Vagina (tissue), 2 donors: ENCODE results near the gene LPAR1. TPM values are rescaled to one million over a fixed set of nuclear protein-coding genes. Genes with fewer than 3 reads are reported as not detected.

Experiments
- DNase-seq, 2 donors: peaks; one replicate each; pipeline ENCODE4 v3.0.0-alpha.2; 2017; ENCODE audit errors: extremely low spot score in 2 of 2
- H3K27ac ChIP-seq: fragments of 200-600 bp; sonication (generic); one replicate; pipeline ENCODE4 v1.5.1; 2019
- H3K27me3 ChIP-seq: fragments of 200-600 bp; sonication (generic); one replicate; pipeline ENCODE4 v1.5.1; 2019
- H3K36me3 ChIP-seq, 2 donors: fragments of 200-600 bp; sonication (generic); one replicate each; pipeline ENCODE4 v1.5.1; 2017 to 2019
- H3K4me1 ChIP-seq: fragments of 200-600 bp; sonication (generic); one replicate; pipeline ENCODE4 v1.5.1; 2019
- H3K4me3 ChIP-seq, 2 donors: fragments of 200-600 bp; sonication (generic); 1 replicate in 1 of 2; 2 replicates in 1 of 2; pipeline ENCODE4 v1.5.1; 2016 to 2019
- H3K9me3 ChIP-seq: fragments of 200-600 bp; sonication (generic); one replicate; pipeline ENCODE4 v1.5.1; 2019
- CTCF ChIP-seq, 3 experiments: fragments of 450-650 bp in 2 of 3; fragments of 200-600 bp in 1 of 3; sonication (generic) in 1 of 3; IDR thresholded peaks; one replicate each; pipeline ENCODE4 v1.5.1; 2017 to 2019; ENCODE audit warnings: antibody characterized with exemption in 3 of 3, mild to moderate bottlenecking in 2 of 3, moderate library complexity in 2 of 3
- POLR2A ChIP-seq, 2 donors: fragments of 450-650 bp; IDR thresholded peaks; one replicate each; pipeline ENCODE4 v1.6.1; 2017; ENCODE audit warnings: antibody characterized with exemption in 2 of 2, mild to moderate bottlenecking in 2 of 2, moderate library complexity in 2 of 2
- POLR2AphosphoS5 ChIP-seq, 2 donors: sonication (generic); formaldehyde crosslinking; IDR thresholded peaks; one replicate each; pipeline ENCODE4 v1.9.0; 2017; ENCODE audit warnings: antibody characterized with exemption in 2 of 2, mild to moderate bottlenecking in 2 of 2, low read depth in 1 of 2; ENCODE audit not compliant: insufficient read depth in 1 of 2
- intact Hi-C: fragments of 100-400 bp; cut with DNase I; formaldehyde crosslinking; loops from one replicate; pipeline ENCODE4 v1.15.1; 2023
- total RNA-seq: library from RNA; depleted of rRNA; stranded (reverse); fragments of >200 nt; gene quantifications from one replicate; pipeline ENCODE4 v1.2.3, GENCODE V29; 2016

The LPAR1 gene
- total RNA-seq, 1 donor from 2014 or later: 83.0 TPM

GRCh38 chr9:110900917-110901316, 137.4 kb downstream of the LPAR1 start:
- intact Hi-C loops: no loop called here
- Histone ChIP-seq H3K36me3 (no peaks in the 10 kb centered on the region), H3K27ac (peak overlapping the region; percentile 33), H3K27me3 (no peaks in the 10 kb centered on the region), H3K4me1 (peaks cover 5% of the 10 kb centered on the region), H3K4me3 (no peak overlapping the region), H3K9me3 (peaks cover 3% of the 10 kb centered on the region)
- no peak for TF ChIP-seq POLR2A (IDR thresholded peaks at IDR 0.05)
- no peak for TF ChIP-seq CTCF (IDR thresholded peaks at IDR 0.05)
- no peak for TF ChIP-seq POLR2AphosphoS5 (IDR thresholded peaks at IDR 0.05; ENCODE audit: insufficient read depth in 1 of 2, low read depth in 1 of 2)
- DNase-seq: no peak

GRCh38 chr9:110900456-110900855, 137.8 kb downstream of the LPAR1 start:
- no peak for TF ChIP-seq CTCF (IDR thresholded peaks at IDR 0.05)
- no peak for TF ChIP-seq POLR2AphosphoS5 (IDR thresholded peaks at IDR 0.05; ENCODE audit: insufficient read depth in 1 of 2, low read depth in 1 of 2)
- no peak for TF ChIP-seq POLR2A (IDR thresholded peaks at IDR 0.05)
- H3K27ac ChIP-seq: peak overlapping the region; percentile 33
- intact Hi-C loops: no loop called here
- peaks cover 5% of the 10 kb centered on the region for H3K4me1 ChIP-seq
- DNase-seq: no peak
- no peak overlapping the region for H3K4me3 ChIP-seq
- H3K27me3 ChIP-seq: no peaks in the 10 kb centered on the region
- H3K9me3 ChIP-seq: peaks cover 3% of the 10 kb centered on the region
- no peaks in the 10 kb centered on the region for H3K36me3 ChIP-seq

- Histone ChIP-seq H3K4me1 (peaks cover 5% of the 10 kb centered on the region), H3K27ac (no peak overlapping the region), H3K9me3 (peaks cover 3% of the 10 kb centered on the region), H3K36me3 (no peaks in the 10 kb centered on the region), H3K4me3 (no peak overlapping the region), H3K27me3 (no peaks in the 10 kb centered on the region)
- TF ChIP-seq POLR2AphosphoS5 (IDR thresholded peaks at IDR 0.05; ENCODE audit: insufficient read depth in 1 of 2, low read depth in 1 of 2) (no peak), POLR2A (IDR thresholded peaks at IDR 0.05) (no peak)
- DNase-seq: no peak
- intact Hi-C loops: loop anchor here (10.0 kb wide), 1 partner anchor 144 kb away; no protein-coding TSS in a partner anchor
Observed at GRCh38 chr9:110898866-110899265, 139.4 kb downstream of the LPAR1 start.

- Histone ChIP-seq H3K9me3 (peaks cover 3% of the 10 kb centered on the region), H3K4me1 (peaks cover 5% of the 10 kb centered on the region), H3K27ac (no peak overlapping the region), H3K4me3 (no peak overlapping the region), H3K27me3 (no peaks in the 10 kb centered on the region), H3K36me3 (no peaks in the 10 kb centered on the region)
- intact Hi-C loops: loop anchor here (10.0 kb wide), 1 partner anchor 144 kb away; no protein-coding TSS in a partner anchor
- TF ChIP-seq POLR2AphosphoS5 (IDR thresholded peaks at IDR 0.05; ENCODE audit: insufficient read depth in 1 of 2, low read depth in 1 of 2) (no peak), CTCF (IDR thresholded peaks at IDR 0.05) (no peak), POLR2A (IDR thresholded peaks at IDR 0.05) (no peak)
- no peak for DNase-seq
Observed at GRCh38 chr9:110898358-110898757, 139.9 kb downstream of the LPAR1 start.

- intact Hi-C loops: loop anchor here (10.0 kb wide), 1 partner anchor 143 kb away; no protein-coding TSS in a partner anchor
- peaks cover 3% of the 10 kb centered on the region for H3K9me3 ChIP-seq
- peak overlapping the region; percentile 36 for H3K27ac ChIP-seq
- TF ChIP-seq POLR2AphosphoS5 (IDR thresholded peaks at IDR 0.05; ENCODE audit: insufficient read depth in 1 of 2, low read depth in 1 of 2) (no peak), CTCF (IDR thresholded peaks at IDR 0.05) (no peak), POLR2A (IDR thresholded peaks at IDR 0.05) (no peak)
- H3K27me3 ChIP-seq: no peaks in the 10 kb centered on the region
- H3K36me3 ChIP-seq: no peaks in the 10 kb centered on the region
- H3K4me1 ChIP-seq: peaks cover 5% of the 10 kb centered on the region
- DNase-seq: no peak
- H3K4me3 ChIP-seq: no peak overlapping the region
Observed at GRCh38 chr9:110897943-110898342, 140.3 kb downstream of the LPAR1 start.
